ENCODE data around the gene USP50.

Gene USP50

GRCh38 chr15:50487287-50487686 is 59.2 kb downstream of the USP50 start:
- H3K4me3 ChIP-seq (ENCODE audit: low read depth, low read length): no peak overlapping the region
- TF ChIP-seq, protein P1, sequence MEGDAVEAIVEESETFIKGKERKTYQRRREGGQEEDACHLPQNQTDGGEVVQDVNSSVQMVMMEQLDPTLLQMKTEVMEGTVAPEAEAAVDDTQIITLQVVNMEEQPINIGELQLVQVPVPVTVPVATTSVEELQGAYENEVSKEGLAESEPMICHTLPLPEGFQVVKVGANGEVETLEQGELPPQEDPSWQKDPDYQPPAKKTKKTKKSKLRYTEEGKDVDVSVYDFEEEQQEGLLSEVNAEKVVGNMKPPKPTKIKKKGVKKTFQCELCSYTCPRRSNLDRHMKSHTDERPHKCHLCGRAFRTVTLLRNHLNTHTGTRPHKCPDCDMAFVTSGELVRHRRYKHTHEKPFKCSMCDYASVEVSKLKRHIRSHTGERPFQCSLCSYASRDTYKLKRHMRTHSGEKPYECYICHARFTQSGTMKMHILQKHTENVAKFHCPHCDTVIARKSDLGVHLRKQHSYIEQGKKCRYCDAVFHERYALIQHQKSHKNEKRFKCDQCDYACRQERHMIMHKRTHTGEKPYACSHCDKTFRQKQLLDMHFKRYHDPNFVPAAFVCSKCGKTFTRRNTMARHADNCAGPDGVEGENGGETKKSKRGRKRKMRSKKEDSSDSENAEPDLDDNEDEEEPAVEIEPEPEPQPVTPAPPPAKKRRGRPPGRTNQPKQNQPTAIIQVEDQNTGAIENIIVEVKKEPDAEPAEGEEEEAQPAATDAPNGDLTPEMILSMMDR (IDR thresholded peaks at IDR 0.05; ENCODE audit: borderline replicate concordance, insufficient read depth, low read depth, low read length): no peak

DNA sequence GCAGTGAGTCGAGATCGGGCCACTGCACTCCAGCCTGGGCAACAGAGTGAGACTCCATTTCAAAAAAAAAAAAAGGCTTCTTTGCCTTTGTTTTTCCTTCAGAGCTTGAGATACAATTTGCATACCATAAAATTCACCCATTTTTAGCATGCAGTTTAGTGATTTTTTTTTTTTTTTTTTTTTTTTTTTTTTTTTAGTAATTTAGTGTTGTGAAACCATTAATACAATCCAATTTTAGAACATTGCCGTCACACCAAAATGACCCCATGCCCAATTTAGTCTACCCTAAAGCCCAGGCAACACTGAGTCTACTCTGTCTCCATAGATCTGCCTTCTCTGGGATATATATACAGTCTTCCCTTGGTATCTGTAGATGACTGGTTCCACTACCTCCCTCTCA is 61.1 kb downstream of the USP50 start:
- H3K4me3 ChIP-seq (ENCODE audit: low read depth, low read length): no peak overlapping the region
- TF ChIP-seq, protein P1 (IDR thresholded peaks at IDR 0.05; ENCODE audit: borderline replicate concordance, insufficient read depth, low read depth, low read length): no peak

GRCh38 chr15:50484781-50485180 is 61.7 kb downstream of the USP50 start:
- TF ChIP-seq, protein P1 (IDR thresholded peaks at IDR 0.05; ENCODE audit: borderline replicate concordance, insufficient read depth, low read depth, low read length): no peak
- no peak overlapping the region for H3K4me3 ChIP-seq (ENCODE audit: low read depth, low read length)

DNA sequence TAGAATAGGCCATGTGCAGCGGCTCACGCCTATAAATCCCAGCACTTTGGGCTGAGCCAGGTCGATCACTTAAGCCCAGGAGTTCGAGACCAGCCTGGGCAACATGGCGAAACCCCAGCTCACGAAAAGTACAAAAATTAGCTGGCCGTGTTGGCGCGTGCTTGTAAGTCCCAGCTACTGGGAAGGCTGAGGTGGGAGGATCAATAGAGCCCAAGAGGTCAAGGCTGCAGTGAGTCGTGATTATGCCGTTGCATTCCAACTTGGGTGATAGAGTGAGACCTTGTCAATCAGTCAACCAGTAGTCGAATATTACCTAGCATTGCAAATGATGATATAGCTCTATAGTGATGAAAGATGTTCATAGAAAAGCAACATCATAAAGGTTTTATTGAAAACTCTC is 70.3 kb downstream of the USP50 start:
- TF ChIP-seq, protein P1 (IDR thresholded peaks at IDR 0.05; ENCODE audit: borderline replicate concordance, insufficient read depth, low read depth, low read length): no peak
- H3K4me3 ChIP-seq (ENCODE audit: low read depth, low read length): no peak overlapping the region

DNA sequence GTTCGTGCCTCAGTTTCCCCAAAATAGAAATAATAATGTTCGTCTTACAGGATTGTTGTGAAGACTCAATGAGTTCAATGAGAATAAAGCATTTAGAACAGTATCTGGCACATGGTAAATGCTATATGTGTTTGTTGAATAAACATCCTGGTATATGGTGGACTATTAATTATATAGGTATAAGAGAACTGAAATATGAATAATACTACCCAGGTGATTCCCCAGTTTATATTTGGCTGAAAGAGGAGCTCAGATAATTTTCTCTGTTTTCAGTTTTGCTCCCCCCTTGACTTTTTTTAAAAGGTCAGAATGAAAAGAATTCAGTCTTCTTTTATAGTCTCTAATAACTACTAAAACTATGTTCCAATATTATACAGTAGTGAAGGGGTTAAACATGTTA is 75.4 kb downstream of the USP50 start:
- TF ChIP-seq, protein P1 (IDR thresholded peaks at IDR 0.05; ENCODE audit: borderline replicate concordance, insufficient read depth, low read depth, low read length): no peak

DNA sequence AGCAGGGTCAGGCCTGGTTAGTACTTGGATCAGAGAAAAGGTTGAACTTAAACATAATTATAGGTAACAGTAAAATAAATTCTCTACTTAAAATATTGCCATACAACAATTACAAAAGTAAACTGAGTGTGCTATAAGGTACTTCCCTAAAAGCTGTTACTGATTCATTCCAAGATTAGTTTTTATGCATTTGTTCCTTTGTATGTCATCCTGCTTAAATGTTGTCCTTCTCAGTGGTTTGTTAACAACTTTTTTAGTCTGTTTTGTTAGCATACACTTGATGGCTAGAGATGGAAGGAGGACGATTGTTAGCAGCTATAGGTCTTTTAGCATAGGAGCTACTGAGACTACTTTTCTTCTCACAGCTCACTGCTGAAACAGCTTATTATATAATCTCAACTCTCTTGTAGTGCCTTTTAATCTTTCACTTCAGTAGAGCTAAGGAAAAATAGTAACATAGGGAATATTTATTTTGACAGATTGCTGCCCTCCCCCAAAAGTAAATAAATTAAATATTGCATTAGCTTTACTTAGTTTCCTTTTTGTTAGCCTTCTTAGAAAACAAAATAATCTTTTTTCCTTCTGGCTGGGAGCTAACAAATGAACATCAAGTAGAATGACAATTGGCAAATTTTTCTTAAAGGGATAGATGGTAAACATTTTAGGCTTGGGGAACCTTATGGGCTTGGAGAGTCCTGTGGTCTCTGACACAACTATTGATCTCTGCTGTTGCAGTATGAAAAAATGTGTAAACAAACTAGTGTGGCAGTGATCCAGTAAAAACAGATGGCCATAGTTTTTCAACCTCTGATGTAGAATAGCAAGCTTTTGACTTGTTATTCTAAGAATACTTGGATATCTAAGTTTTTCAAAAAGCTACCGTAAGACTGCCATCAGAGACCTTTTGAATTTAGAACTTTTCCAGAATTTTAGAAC is 82.8 kb downstream of the USP50 start:
- H3K4me3 ChIP-seq (ENCODE audit: low read depth, low read length): no peak overlapping the region
- TF ChIP-seq, protein P1 (IDR thresholded peaks at IDR 0.05; ENCODE audit: borderline replicate concordance, insufficient read depth, low read depth, low read length): no peak

More for the DNA sequence above, 75.4 kb downstream of the USP50 start:
- H3K4me3 ChIP-seq (ENCODE audit: low read depth, low read length): no peak overlapping the region
